Natural killer cell (primary cell): ENCODE data around the gene HTRA3. TPM values are rescaled to one million over a fixed set of nuclear protein-coding genes. Genes with fewer than 3 reads are reported as not detected.

Experiments
- ATAC-seq, 3 donors: fragments of 150-1000 bp in 2 of 3; fragments of 200-7000 bp in 1 of 3; cut with Tn5 transposase; 1 replicate in 1 of 3; 2 replicates in 2 of 3; pipeline ENCODE4 v1.10.0; 2021; ENCODE audit warnings: mild to moderate bottlenecking in 2 of 3, moderate library complexity in 2 of 3
- DNase-seq, 2 donors: peaks; one replicate each; pipeline versions ENCODE4 v3.0.0 to v3.0.0-alpha.2; 2013 to 2021; ENCODE audit warnings: mixed read lengths in 1 of 2
- H3K27ac ChIP-seq: one replicate; pipeline ENCODE4 v1.5.1; 2013; ENCODE audit warnings: mild to moderate bottlenecking, low read length
- H3K27me3 ChIP-seq: one replicate; pipeline ENCODE4 v1.6.1; 2013; ENCODE audit warnings: low read length; ENCODE audit not compliant: control insufficient read depth, insufficient read depth
- H3K36me3 ChIP-seq: one replicate; pipeline ENCODE4 v1.6.1; 2013; ENCODE audit warnings: low read length; ENCODE audit not compliant: control insufficient read depth, insufficient read depth
- H3K4me1 ChIP-seq: one replicate; pipeline ENCODE4 v1.6.1; 2013; ENCODE audit warnings: low read length; ENCODE audit not compliant: control insufficient read depth, insufficient read depth
- H3K4me3 ChIP-seq: one replicate; pipeline ENCODE4 v1.5.1; 2013; ENCODE audit warnings: low read length
- H3K9me3 ChIP-seq: one replicate; pipeline ENCODE4 v1.6.1; 2013; ENCODE audit warnings: low read length; ENCODE audit not compliant: control insufficient read depth, insufficient read depth
- H3K27ac Mint-ChIP-seq, 2 donors: one replicate each; pipeline ENCODE4 v1.8.0; 2022; ENCODE audit warnings: mild to moderate bottlenecking in 2 of 2, mixed read lengths in 2 of 2, moderate library complexity in 1 of 2
- H3K27me3 Mint-ChIP-seq, 2 donors: one replicate each; pipeline ENCODE4 v1.8.0; 2022; ENCODE audit warnings: low read depth in 2 of 2, mixed read lengths in 2 of 2
- H3K36me3 Mint-ChIP-seq: one replicate; pipeline ENCODE4 v1.8.0; 2022; ENCODE audit warnings: mixed read lengths
- H3K4me1 Mint-ChIP-seq, 2 donors: one replicate each; pipeline ENCODE4 v1.8.0; 2022; ENCODE audit warnings: mixed read lengths in 2 of 2
- H3K4me3 Mint-ChIP-seq: one replicate; pipeline ENCODE4 v1.8.0; 2022; ENCODE audit warnings: mild to moderate bottlenecking, moderate library complexity, mixed read lengths
- H3K9me3 Mint-ChIP-seq, 2 donors: one replicate each; pipeline ENCODE4 v1.8.0; 2022; ENCODE audit warnings: mixed read lengths in 2 of 2
- WGBS: methylation state at CpG from one replicate; pipeline ENCODE4 v1.1.7; 2013; ENCODE audit warnings: missing lambda C conversion rate; ENCODE audit not compliant: insufficient coverage; 5-methylcytosine and 5-hydroxymethylcytosine counted together
- intact Hi-C: fragments of 100-400 bp; cut with micrococcal nuclease; formaldehyde crosslinking; loops from one replicate; pipeline ENCODE4 v1.14.2; 2022
- total RNA-seq, 4 donors: library from RNA; stranded (reverse); fragments of 120-200 nt in 1 of 4; gene quantifications; one replicate each; pipeline versions ENCODE4 v1.2.3 to v1.2.4, GENCODE V29; 2013 to 2022
- TF ChIP-seq, protein P1 (sequence below): fragments of 200-600 bp; IDR thresholded peaks from one replicate; pipeline ENCODE4 v1.8.0; 2022; ENCODE audit warnings: antibody characterized with exemption

The HTRA3 gene
- total RNA-seq, 3 donors from 2014 or later (not counting 1 experiment from before 2014, with no cell fraction given), result not detected

DNA sequence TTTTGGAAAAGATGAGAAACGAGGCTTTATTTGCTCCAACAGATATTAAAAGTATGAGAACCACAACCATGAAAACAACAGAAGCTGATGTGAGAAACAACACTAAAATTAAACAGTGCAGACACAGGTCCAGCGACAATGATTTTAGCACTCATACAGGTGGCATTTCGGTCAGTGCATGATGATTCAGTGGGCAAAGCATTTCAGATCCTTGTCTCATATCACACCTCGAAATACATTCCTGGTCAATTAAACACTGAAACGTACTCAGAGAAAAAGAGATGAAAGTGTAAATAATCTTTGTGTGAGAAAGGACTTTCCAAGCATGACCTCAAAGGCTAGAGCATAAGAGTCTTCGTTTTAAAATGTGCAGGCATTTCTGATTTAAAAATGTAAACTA, 85.8 kb downstream of the HTRA3 start:
- Histone ChIP-seq H3K4me3 (no peak overlapping the region), H3K9me3 (no peaks in the 10 kb centered on the region), H3K27ac (no peak overlapping the region), H3K4me1 (no peaks in the 10 kb centered on the region), H3K27me3 (peaks cover under 1% of the 10 kb centered on the region), H3K36me3 (no peaks in the 10 kb centered on the region)
- WGBS, result 87% methylated on average over 6 of the region's 6 CpGs
- no peak overlapping the region for H3K4me3 Mint-ChIP-seq
- H3K4me1 Mint-ChIP-seq, result no peaks in the 10 kb centered on the region
- no peak for ATAC-seq
- no peaks in the 10 kb centered on the region for H3K9me3 Mint-ChIP-seq
- DNase-seq, result no peak
- no peaks in the 10 kb centered on the region for H3K36me3 Mint-ChIP-seq
- TF ChIP-seq, protein P1, sequence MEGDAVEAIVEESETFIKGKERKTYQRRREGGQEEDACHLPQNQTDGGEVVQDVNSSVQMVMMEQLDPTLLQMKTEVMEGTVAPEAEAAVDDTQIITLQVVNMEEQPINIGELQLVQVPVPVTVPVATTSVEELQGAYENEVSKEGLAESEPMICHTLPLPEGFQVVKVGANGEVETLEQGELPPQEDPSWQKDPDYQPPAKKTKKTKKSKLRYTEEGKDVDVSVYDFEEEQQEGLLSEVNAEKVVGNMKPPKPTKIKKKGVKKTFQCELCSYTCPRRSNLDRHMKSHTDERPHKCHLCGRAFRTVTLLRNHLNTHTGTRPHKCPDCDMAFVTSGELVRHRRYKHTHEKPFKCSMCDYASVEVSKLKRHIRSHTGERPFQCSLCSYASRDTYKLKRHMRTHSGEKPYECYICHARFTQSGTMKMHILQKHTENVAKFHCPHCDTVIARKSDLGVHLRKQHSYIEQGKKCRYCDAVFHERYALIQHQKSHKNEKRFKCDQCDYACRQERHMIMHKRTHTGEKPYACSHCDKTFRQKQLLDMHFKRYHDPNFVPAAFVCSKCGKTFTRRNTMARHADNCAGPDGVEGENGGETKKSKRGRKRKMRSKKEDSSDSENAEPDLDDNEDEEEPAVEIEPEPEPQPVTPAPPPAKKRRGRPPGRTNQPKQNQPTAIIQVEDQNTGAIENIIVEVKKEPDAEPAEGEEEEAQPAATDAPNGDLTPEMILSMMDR, result no peak
- no peak overlapping the region for H3K27ac Mint-ChIP-seq
- no peaks in the 10 kb centered on the region for H3K27me3 Mint-ChIP-seq
- intact Hi-C loops, result no loop called here

DNA sequence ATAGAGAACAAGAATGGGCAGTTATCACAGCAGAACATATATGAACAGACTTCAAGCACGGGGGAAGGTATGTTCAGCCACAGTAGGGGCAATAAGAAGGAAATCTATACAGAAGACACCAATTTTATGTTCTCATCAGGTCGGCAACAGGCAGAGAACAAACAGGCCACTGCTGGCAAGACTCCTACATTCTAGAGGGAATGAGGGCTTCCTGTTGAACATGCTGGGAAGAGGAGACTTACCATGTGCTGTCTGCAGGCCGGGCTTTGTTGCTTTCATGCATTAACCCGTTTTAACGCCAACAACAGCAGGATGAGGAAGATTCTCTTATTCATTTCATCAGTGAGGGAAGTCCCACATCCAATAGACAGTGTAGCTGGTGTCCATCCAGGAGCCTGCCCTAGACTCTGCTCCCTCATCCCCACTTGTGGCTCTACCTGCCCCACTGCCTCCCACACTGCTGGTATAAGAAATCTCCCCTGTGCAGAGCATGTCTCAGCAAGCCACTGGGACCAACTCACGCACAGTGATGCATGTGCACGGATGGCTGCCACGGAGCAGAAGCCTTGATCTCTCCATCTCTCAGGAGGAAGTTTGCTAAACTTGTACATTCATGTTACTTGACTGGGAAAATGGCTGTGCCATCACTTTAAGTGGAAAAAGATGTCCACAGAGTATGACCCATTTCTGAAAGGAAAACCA, 86.5 kb downstream of the HTRA3 start:
- no peaks in the 10 kb centered on the region for H3K27me3 ChIP-seq
- ATAC-seq, result no peak
- H3K27ac Mint-ChIP-seq, result no peak overlapping the region
- no peaks in the 10 kb centered on the region for H3K9me3 Mint-ChIP-seq
- no peaks in the 10 kb centered on the region for H3K27me3 Mint-ChIP-seq
- intact Hi-C loops, result no loop called here
- no peak overlapping the region for H3K4me3 Mint-ChIP-seq
- no peaks in the 10 kb centered on the region for H3K4me1 ChIP-seq
- 91% methylated on average over 8 of the region's 8 CpGs for WGBS
- DNase-seq, result no peak
- no peaks in the 10 kb centered on the region for H3K4me1 Mint-ChIP-seq
- no peaks in the 10 kb centered on the region for H3K9me3 ChIP-seq
- no peaks in the 10 kb centered on the region for H3K36me3 Mint-ChIP-seq
- H3K27ac ChIP-seq, result no peak overlapping the region
- TF ChIP-seq, protein P1, result no peak
- no peak overlapping the region for H3K4me3 ChIP-seq
- no peaks in the 10 kb centered on the region for H3K36me3 ChIP-seq

Other genes with a start within 250 kb of the HTRA3 start
- gene ABLIM2, start 110.9 kb upstream of the HTRA3 start, total RNA-seq, result 1 to 10 TPM in 2 of 3 donors, under 1 TPM in 1; 0.71 to 2.8 (median 1.3) TPM
- gene SH3TC1, start 70.5 kb upstream of the HTRA3 start, total RNA-seq, result 10 to 100 TPM; 50.1 to 61.7 (median 54.9) TPM
- 10 to 100 TPM; 12.4 to 18.3 (median 15.4) TPM for gene ACOX3, start 171.0 kb downstream of the HTRA3 start, total RNA-seq
- gene TRMT44, start 171.0 kb downstream of the HTRA3 start, total RNA-seq, result 10 to 100 TPM; 24.4 to 37.5 (median 34.3) TPM